B cell (primary cell): ENCODE data around the gene ZNF410. TPM values are rescaled to one million over a fixed set of nuclear protein-coding genes. Genes with fewer than 3 reads are reported as not detected.

Source experiments
- ATAC-seq: fragments of 200-7000 bp; cut with Tn5 transposase; one replicate; pipeline ENCODE4 v1.10.0; 2021; ENCODE audit warnings: low read depth, mild to moderate bottlenecking, moderate number of reproducible peaks, moderate library complexity
- CTCF ChIA-PET: fragments of 350-600 bp; sonication (Branson Sonifier 250); formaldehyde crosslinking; loops from one replicate; lab custom pipeline; 2021; ENCODE audit warnings: antibody characterized with exemption, inconsistent platforms; lab: Charles Lee
- POLR2A ChIA-PET: fragments of 350-600 bp; sonication (Branson Sonifier 250); formaldehyde crosslinking; loops from one replicate; lab custom pipeline; 2021; ENCODE audit warnings: antibody characterized with exemption; lab: Charles Lee
- DNase-seq: peaks from one replicate; pipeline ENCODE4 v3.0.0; 2013
- H2AFZ ChIP-seq: 2 replicates; pipeline ENCODE4 v1.6.1; 2012; ENCODE audit warnings: mild to moderate bottlenecking, low read depth, low read length; ENCODE audit not compliant: insufficient read depth, poor library complexity, severe bottlenecking
- H3K27ac ChIP-seq, 2 donors: 1 replicate in 1 of 2; 2 replicates in 1 of 2; pipeline ENCODE4 v1.5.1; 2012 to 2013; ENCODE audit warnings: low read length in 2 of 2, mild to moderate bottlenecking in 2 of 2, moderate library complexity in 1 of 2
- H3K27me3 ChIP-seq, 4 experiments: fragments of 200-600 bp in 1 of 4; sonication (generic) in 1 of 4; replicated peaks in 1 of 4; 1 replicate in 2 of 4; 2 replicates in 2 of 4; pipeline versions ENCODE4 v1.6.1 to v1.7.0; 2013 to 2016; ENCODE audit warnings: low read length in 3 of 4, mild to moderate bottlenecking in 2 of 4, mixed read lengths in 1 of 4, moderate library complexity in 1 of 4; ENCODE audit not compliant: insufficient read depth in 4 of 4, control insufficient read depth in 3 of 4; ENCODE audit errors: control extremely low read depth in 1 of 4
- H3K36me3 ChIP-seq, 2 experiments: replicated peaks in 1 of 2; 1 replicate in 1 of 2; 2 replicates in 1 of 2; pipeline versions ENCODE4 v1.6.1 to v1.7.1; 2013; ENCODE audit warnings: low read length in 1 of 2; ENCODE audit not compliant: insufficient read depth in 2 of 2, control insufficient read depth in 1 of 2; ENCODE audit errors: control extremely low read depth in 1 of 2, extremely low read depth in 1 of 2
- H3K4me1 ChIP-seq, 2 donors: fragments of 200-600 bp in 1 of 2; sonication (generic) in 1 of 2; 1 replicate in 1 of 2; 2 replicates in 1 of 2; pipeline versions ENCODE4 v1.5.1 to v1.6.1; 2013 to 2017; ENCODE audit warnings: low read length in 2 of 2; ENCODE audit not compliant: control insufficient read depth in 2 of 2, insufficient read depth in 2 of 2
- H3K4me2 ChIP-seq: replicated peaks from 2 replicates; pipeline ENCODE3; 2012; ENCODE audit warnings: mild to moderate bottlenecking, low read depth, low read length; ENCODE audit not compliant: poor library complexity, severe bottlenecking
- H3K4me3 ChIP-seq, 5 experiments: fragments of 200-600 bp in 1 of 5; sonication (generic) in 1 of 5; 1 replicate in 3 of 5; 2 replicates in 2 of 5; pipeline versions ENCODE4 v1.5.1 to v1.7.0; 2011 to 2016; ENCODE audit warnings: low read length in 4 of 5, mild to moderate bottlenecking in 4 of 5, low read depth in 2 of 5, control low read depth in 1 of 5, moderate library complexity in 1 of 5; ENCODE audit not compliant: insufficient read depth in 1 of 5; ENCODE audit errors: control extremely low read depth in 1 of 5, extremely low read depth in 1 of 5
- H3K79me2 ChIP-seq: fragments of 200-600 bp; sonication (generic); one replicate; pipeline ENCODE4 v1.6.0; 2016; ENCODE audit warnings: low read length; ENCODE audit not compliant: control insufficient read depth, insufficient read depth
- H3K9ac ChIP-seq: fragments of 200-600 bp; sonication (generic); 2 replicates; pipeline ENCODE4 v1.6.1; 2017; ENCODE audit warnings: mild to moderate bottlenecking, low read length, moderate library complexity
- H3K9me3 ChIP-seq, 3 donors: one replicate each; pipeline versions ENCODE4 v1.6.1 to v1.7.1; 2013; ENCODE audit warnings: low read length in 2 of 3; ENCODE audit not compliant: control insufficient read depth in 2 of 3, insufficient read depth in 1 of 3; ENCODE audit errors: control extremely low read depth in 1 of 3
- H4K20me1 ChIP-seq: 2 replicates; pipeline ENCODE4 v1.6.0; 2012; ENCODE audit warnings: mild to moderate bottlenecking, low read length; ENCODE audit not compliant: insufficient read depth, control insufficient read depth, poor library complexity, severe bottlenecking
- H3K27ac Mint-ChIP-seq: one replicate; pipeline ENCODE4 v1.8.0; 2021; ENCODE audit warnings: mixed read lengths
- H3K27me3 Mint-ChIP-seq: one replicate; pipeline ENCODE4 v1.8.0; 2021; ENCODE audit warnings: mixed read lengths
- H3K4me1 Mint-ChIP-seq: one replicate; pipeline ENCODE4 v1.8.0; 2021; ENCODE audit warnings: mixed read lengths
- H3K4me3 Mint-ChIP-seq: one replicate; pipeline ENCODE4 v1.8.0; 2021; ENCODE audit warnings: mixed read lengths
- H3K9me3 Mint-ChIP-seq: one replicate; pipeline ENCODE4 v1.8.0; 2022; ENCODE audit warnings: mixed read lengths; ENCODE audit not compliant: insufficient read depth
- EZH2 ChIP-seq: IDR thresholded peaks from 2 replicates; pipeline ENCODE4 v1.6.1; 2012; ENCODE audit warnings: borderline replicate concordance, low read depth, mild to moderate bottlenecking, moderate library complexity, low read length; ENCODE audit not compliant: insufficient read depth, poor library complexity, severe bottlenecking
- WGBS: methylation state at CpG from one replicate; pipeline ENCODE4 v1.1.5; 2013; ENCODE audit warnings: missing lambda C conversion rate; ENCODE audit not compliant: insufficient coverage; 5-methylcytosine and 5-hydroxymethylcytosine counted together
- intact Hi-C: fragments of 100-400 bp; cut with micrococcal nuclease; formaldehyde crosslinking; loops from one replicate; pipeline ENCODE4 v1.10.0; 2022
- polyA plus RNA-seq: library from polyadenylated mRNA; depleted of rRNA; stranded (reverse); fragments of >200 nt; gene quantifications from 2 replicates; pipeline ENCODE4 v1.2.3, GENCODE V29; 2012
- total RNA-seq, 2 donors: library from RNA; stranded (reverse); fragments of 120-200 nt in 1 of 2; gene quantifications; 1 replicate in 1 of 2; 2 replicates in 1 of 2; pipeline versions ENCODE4 v1.2.3 to v1.2.4, GENCODE V29; 2013 to 2022
- TF ChIP-seq, protein P1 (sequence below): fragments of 200-600 bp; IDR thresholded peaks from one replicate; pipeline ENCODE4 v1.8.0; 2022; ENCODE audit warnings: antibody characterized with exemption, mild to moderate bottlenecking

The ZNF410 gene
- total and polyA plus RNA-seq, 2 donors (not counting 1 experiment from before 2014, with no cell fraction given) = 18.9 to 69.0 TPM

DNA sequence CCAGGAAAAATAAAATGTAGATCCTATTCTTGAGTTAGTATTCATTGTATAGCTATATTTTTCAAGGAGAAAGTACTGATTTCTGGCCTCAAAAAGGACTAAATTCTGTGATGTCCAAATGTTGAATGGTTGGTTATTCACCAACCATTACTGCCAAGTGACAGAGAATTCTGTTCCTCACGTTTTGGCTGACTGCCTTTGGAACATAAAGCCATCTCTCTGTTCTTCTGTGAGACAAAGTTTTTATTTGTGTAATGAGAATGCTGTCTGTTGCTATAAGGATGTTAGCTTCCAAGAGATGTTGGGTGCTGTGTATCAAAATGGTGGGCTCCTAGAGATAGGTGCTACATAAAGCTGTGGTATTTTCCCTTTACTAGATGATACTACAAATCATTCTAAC is 9.3 kb downstream of the ZNF410 start:
- CTCF ChIA-PET = no interaction called here
- no peak overlapping the region for H3K27ac ChIP-seq
- H3K79me2 ChIP-seq = peaks cover 10% of the 10 kb centered on the region
- H2AFZ ChIP-seq = no peak overlapping the region
- DNase-seq (no peak), ATAC-seq (no peak)
- H3K4me3 ChIP-seq = no peak overlapping the region
- H3K36me3 ChIP-seq = peaks cover 3 to 67% of the 10 kb centered on the region in 2 experiments
- 100% methylated on average over 1 of the region's 1 CpG for WGBS
- POLR2A ChIA-PET = no interaction called here
- intact Hi-C loops = no loop called here
- H3K4me3 Mint-ChIP-seq = no peak overlapping the region
- H4K20me1 ChIP-seq = peaks cover 10% of the 10 kb centered on the region
- no peaks in the 10 kb centered on the region for H3K4me1 ChIP-seq
- no peaks in the 10 kb centered on the region for H3K4me1 Mint-ChIP-seq
- no peak overlapping the region for H3K4me2 ChIP-seq
- no peak for TF ChIP-seq EZH2
- TF ChIP-seq, protein P1, sequence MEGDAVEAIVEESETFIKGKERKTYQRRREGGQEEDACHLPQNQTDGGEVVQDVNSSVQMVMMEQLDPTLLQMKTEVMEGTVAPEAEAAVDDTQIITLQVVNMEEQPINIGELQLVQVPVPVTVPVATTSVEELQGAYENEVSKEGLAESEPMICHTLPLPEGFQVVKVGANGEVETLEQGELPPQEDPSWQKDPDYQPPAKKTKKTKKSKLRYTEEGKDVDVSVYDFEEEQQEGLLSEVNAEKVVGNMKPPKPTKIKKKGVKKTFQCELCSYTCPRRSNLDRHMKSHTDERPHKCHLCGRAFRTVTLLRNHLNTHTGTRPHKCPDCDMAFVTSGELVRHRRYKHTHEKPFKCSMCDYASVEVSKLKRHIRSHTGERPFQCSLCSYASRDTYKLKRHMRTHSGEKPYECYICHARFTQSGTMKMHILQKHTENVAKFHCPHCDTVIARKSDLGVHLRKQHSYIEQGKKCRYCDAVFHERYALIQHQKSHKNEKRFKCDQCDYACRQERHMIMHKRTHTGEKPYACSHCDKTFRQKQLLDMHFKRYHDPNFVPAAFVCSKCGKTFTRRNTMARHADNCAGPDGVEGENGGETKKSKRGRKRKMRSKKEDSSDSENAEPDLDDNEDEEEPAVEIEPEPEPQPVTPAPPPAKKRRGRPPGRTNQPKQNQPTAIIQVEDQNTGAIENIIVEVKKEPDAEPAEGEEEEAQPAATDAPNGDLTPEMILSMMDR = no peak
- H3K9me3 ChIP-seq = no peaks in the 10 kb centered on the region
- H3K27ac Mint-ChIP-seq = no peak overlapping the region
- no peaks in the 10 kb centered on the region for H3K9me3 Mint-ChIP-seq
- no peaks in the 10 kb centered on the region for H3K27me3 Mint-ChIP-seq
- H3K9ac ChIP-seq = no peak overlapping the region
- H3K27me3 ChIP-seq = no peaks in the 10 kb centered on the region

DNA sequence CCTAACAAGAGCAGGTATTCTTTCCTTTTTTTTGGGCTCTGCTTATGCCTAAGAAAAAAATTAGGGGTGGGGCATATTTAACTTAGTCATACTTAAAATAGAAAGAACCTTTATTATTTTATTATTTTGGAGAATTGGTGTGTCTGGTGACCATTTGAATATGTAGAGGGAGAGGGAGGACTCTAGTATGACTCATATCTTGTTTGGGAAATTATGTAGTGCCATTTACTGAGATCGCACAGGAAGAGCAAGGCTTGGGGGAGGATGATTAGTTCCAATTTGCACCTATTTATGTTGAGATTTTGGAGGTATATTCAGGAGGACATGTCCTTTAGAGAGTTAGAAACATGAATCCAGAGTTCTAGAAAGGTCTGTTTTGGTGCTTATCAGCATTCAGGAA is 9.9 kb downstream of the ZNF410 start:
- Histone ChIP-seq H3K36me3 (peaks cover 3 to 71% of the 10 kb centered on the region in 2 experiments), H3K4me1 (no peaks in the 10 kb centered on the region), H3K79me2 (peaks cover 6% of the 10 kb centered on the region), H3K9me3 (no peaks in the 10 kb centered on the region), H4K20me1 (peaks cover 10% of the 10 kb centered on the region), H3K4me3 (no peak overlapping the region), H3K27ac (no peak overlapping the region), H3K27me3 (no peaks in the 10 kb centered on the region), H2AFZ (no peak overlapping the region), H3K9ac (no peak overlapping the region), H3K4me2 (no peak overlapping the region)
- Mint-ChIP-seq H3K27ac (no peak overlapping the region), H3K9me3 (no peaks in the 10 kb centered on the region), H3K27me3 (no peaks in the 10 kb centered on the region), H3K4me3 (no peak overlapping the region), H3K4me1 (no peaks in the 10 kb centered on the region)
- DNase-seq (no peak), ATAC-seq (no peak)
- CTCF ChIA-PET = interaction anchor here (1.0 kb wide), 1 partner anchor 9 kb away, joined by 3 read pairs; the partner anchor contains the start of gene ZNF410
- 93% methylated on average over 1 of the region's 1 CpG for WGBS
- intact Hi-C loops = no loop called here
- no peak for TF ChIP-seq EZH2
- TF ChIP-seq, protein P1 = no peak
- POLR2A ChIA-PET = no interaction called here
